GM19438 (cell line): ENCODE measurements around the gene SRF.

Experiments
- ATAC-seq: cut with Tn5 transposase; IDR thresholded peaks from one replicate; pipeline ENCODE4 v1.9.1; 2021; ENCODE audit warnings: low read depth; ENCODE audit not compliant: unreplicated experiment

SRF gene

GRCh38 chr6:43146709-43147688 is 24.1 kb upstream of the SRF start:
- no peak for ATAC-seq

DNA sequence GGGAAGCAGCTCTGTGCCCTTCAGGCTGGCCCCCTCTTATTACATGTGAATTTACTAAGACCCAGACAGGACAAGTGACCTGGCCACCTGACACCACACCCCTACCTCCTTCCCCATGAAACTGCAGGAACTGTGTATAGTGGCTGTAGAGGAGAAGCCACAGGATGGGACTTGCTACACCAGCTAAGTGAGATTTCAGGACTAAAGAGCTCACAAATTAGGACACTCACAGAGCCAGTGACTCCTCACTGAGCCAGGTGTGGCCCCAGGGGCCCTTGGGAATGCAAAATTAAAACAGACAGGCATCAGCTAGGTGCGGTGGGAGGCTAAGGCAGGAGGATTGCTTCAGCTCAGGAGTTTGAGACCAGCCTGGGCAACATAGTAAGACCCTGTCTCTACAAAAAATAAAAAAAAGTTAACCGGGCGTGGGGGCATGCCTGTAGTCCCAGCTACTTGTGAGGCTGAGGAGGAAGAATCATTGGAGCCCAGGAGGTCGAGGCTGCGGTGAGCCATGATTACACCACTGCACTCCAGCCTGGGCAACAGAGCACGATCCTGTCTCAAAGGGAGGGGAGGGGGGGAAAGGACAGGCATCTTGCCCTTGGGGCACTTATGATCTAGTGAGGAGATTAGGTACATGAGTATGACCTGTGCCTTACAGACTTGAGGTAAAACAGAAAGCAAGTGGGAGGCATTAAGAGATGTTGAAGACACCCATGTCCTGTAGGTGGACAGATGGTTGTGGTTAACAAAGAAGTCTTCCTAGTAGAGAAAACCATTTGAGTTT is 23.2 kb upstream of the SRF start:
- ATAC-seq, result no peak

- ATAC-seq, result no peak
Measured at GRCh38 chr6:43149265-43149664, 21.8 kb upstream of the SRF start.

DNA sequence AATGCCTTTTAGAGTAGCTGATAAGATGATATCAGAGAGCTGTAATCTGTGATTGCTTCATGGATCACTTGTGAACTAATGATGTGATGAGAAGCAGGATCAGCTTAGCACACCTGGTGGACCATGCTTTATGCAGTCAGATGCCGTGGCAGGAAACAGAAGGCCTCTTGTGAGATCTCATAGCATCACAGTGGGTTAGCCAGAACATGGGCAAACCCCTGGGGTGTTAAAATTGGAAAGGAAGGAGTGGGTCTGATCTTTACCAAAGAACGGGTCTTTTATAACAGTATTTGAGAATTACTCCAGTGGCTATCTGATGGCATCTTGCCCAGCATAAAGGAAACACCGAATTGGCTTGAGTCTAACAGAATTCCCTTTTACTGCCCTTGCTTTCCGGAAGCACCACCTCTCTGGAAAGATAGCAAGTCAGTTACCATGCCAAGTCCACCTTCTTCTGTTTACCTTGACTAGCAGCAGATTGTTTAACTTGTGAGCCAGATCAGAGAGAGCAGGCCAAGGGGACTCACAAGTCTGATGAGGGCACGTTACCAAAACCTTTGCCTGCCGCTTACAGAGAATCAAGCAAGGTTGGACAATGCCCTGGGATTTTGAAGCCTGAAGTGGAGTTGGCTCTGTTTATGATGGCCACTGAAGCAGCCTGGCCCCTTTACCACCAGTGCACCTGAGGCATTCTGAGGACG is 20.9 kb upstream of the SRF start:
- ATAC-seq, result no peak

- no peak for ATAC-seq
Measured at GRCh38 chr6:43159599-43159998, 11.5 kb upstream of the SRF start.

DNA sequence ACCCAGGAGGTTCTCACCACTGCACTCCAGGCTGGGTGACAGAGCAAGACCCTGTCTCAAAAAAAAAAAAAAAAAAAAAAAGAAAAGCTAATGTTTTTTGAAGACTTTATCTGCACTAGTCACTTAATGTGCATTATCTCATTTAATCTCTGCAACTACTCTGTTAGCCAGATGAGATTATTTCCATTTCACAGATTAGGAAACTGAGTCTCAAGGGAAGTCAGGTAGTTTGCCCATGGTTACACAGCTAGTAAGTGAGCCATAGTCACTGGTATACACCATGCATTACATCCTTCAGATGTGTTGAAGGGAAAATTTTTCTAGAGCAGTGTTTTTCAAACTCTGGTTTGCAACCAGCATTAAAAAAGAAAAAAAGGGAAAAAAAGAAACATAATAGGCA is 7.2 kb upstream of the SRF start:
- no peak for ATAC-seq

DNA sequence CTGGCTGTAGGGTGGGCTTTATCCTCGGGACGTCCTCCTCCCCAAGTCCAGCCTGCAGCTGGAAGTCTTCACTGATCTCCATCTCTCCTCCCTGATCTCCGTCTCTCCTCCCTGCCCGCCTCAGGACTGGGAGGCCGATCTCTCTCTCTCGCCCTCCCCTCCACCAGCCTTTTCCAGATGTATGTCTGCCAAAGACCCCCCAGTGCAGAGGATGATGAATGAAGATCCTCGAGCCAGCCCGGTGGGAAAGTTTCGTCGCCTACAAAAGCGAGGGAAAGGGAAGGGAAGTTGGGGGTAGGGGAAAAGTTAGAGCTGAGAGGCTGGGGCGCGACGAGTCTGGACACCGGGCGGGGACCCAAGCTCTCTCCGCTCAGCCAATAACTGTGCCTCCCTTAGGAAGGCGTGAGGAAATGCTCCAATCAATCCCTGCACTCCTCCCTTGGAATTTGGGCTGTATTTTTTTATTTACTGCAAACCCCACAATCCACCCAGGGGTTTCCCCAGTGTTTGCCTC is 595 bp upstream of the SRF start:
- ATAC-seq, result no peak

DNA sequence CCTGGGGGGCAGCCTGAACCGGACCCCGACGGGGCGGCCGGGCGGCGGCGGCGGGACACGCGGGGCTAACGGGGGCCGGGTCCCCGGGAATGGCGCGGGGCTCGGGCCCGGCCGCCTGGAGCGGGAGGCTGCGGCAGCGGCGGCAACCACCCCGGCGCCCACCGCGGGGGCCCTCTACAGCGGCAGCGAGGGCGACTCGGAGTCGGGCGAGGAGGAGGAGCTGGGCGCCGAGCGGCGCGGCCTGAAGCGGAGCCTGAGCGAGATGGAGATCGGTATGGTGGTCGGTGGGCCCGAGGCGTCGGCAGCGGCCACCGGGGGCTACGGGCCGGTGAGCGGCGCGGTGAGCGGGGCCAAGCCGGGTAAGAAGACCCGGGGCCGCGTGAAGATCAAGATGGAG is 636 bp downstream of the SRF start:
- ATAC-seq, result no peak

- no peak for ATAC-seq
Measured at GRCh38 chr6:43172104-43173007, 1.3 kb downstream of the SRF start.

- ATAC-seq, result no peak
Measured at GRCh38 chr6:43173591-43174262, 2.7 kb downstream of the SRF start.

DNA sequence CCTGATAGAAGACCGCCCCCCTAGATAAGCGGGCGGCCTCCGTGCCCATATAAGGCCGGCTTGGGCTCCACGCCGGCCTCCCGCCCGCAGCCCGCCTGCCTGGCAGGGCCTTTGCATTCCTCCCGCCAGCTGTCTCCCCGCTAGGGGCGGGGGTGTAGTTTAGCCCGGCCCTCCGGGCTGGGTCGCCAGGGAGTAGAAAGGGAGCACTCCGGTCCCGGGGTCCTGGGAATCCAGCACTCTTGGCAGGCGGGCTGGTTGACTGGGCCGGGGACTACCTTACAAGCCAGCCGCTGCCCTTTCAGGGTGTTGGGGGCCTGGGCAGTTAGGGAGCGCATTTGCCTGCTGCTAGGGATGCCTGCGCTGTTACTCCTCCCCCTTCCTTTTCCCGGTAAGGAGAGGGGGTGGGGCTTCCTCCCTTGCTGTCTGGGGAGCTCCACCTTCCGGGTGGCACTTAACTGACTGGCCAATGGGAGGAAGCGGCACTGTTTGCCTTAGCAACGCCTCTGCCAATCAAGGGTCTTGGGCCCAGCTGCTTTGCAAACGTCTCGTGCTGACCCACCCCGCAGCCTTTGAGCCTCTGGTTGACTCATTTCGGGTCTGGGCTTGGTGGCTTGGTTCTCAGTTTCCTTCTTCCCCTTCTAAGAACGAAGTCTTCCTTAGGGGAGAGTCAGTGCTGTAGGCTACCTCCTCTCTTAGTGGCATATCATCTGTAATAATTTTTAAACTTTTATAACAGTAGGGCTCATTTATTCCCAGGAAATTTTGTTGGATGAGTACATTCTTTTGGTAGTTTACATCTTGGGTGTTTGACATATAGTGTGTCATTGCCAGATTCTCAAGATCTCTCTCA is 3.4 kb downstream of the SRF start:
- ATAC-seq, result peak; percentile 70

- no peak for ATAC-seq
Measured at GRCh38 chr6:43175676-43176422, 4.8 kb downstream of the SRF start.

DNA sequence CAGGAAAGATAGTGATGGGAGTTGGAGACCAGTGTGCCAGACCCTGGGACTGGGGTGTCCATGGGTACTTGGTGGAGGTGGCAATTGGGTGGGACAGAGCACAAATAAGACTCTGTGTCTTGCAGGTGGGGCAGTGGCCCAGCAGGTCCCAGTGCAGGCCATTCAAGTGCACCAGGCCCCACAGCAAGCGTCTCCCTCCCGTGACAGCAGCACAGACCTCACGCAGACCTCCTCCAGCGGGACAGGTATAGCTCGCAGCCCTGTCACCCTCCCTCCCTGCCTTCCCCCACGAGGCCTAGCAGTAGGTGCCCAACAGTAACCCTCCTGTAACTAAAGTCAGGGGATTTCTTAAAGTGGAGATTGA is 5.3 kb downstream of the SRF start:
- no peak for ATAC-seq

DNA sequence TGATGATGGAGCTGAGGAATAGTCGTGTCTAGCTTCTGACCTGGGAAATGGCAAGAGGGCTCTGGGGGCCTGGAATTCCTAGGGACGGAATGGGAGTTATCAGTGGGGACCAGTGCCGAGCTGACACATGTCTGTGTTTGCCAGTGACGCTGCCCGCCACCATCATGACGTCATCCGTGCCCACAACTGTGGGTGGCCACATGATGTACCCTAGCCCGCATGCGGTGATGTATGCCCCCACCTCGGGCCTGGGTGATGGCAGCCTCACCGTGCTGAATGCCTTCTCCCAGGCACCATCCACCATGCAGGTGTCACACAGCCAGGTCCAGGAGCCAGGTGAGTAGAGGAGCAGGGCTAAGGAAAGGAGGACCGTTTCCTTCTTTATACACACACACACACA is 7.1 kb downstream of the SRF start:
- no peak for ATAC-seq

DNA sequence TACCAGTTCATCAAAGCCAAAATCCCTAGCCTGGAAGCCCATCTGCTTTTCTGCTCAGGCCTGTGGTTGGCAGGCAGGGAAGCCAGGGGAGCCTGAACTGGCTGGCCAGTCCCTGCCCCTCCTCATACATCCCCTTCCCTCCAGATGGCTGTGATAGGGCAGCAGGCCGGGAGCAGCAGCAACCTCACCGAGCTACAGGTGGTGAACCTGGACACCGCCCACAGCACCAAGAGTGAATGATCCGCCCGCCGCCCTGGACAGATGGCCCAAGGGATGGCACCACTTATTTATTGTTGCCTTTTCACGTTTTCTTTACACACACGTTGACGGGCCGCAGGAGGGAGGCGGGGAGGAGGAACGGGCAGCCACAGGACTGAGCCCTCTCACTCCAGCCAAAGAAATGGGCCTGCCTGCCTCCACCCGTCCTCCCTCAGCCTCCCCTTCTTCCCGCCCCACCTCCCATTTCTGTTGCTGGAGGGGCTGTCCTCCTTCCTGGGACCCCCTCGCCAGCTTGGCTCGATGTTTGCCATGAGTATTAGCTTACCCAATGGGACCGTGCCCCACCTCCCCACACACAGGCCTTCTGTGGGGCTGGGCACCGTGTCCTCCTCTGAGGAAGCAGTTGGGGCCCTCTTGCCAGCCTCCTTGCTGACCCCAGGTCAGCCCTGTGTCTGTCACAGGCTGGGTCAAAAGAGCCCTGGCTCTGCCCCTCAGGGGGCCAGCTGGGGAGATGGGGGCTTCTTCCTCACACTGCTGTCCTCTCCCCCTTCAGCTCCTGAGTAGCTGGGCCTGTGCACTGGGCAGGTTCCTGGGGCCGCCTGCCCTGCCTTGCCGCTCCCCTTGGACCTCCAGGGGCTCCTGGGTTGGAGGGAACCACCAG is 8.1 kb downstream of the SRF start:
- no peak for ATAC-seq

GRCh38 chr6:43180058-43180457 is 9.0 kb downstream of the SRF start:
- ATAC-seq, result no peak

DNA sequence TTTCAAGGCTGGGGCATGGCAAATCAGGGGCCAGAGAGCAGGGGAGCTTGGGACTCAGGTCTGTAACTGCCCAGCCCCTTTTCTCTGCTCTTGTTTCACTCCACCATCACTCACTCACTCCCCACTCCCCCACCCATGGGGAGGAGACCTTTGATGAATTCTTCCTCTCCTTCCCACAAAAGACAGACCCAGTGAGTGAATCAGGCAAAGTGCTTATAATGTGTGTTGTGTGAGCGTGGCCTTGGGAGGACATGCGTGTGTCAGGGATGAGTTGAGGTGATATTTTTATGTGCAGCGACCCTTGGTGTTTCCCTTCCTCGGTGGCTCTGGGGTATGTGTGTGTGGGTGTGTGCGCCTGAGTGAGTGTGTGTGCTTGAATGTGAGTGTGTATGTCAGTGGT is 9.9 kb downstream of the SRF start:
- ATAC-seq, result no peak
